PFSK-1 (cell line): ENCODE data around the gene MBD3L2.

Experiments used
- POLR2AphosphoS5 ChIP-seq: IDR thresholded peaks from 2 replicates; pipeline ENCODE4 v1.6.1; 2012; ENCODE audit warnings: low read depth, mild to moderate bottlenecking, control low read depth, low read length, moderate library complexity
- SIN3A ChIP-seq: IDR thresholded peaks from 2 replicates; pipeline ENCODE4 v1.6.1; 2012; ENCODE audit warnings: mild to moderate bottlenecking, low read length, moderate library complexity, borderline replicate concordance; ENCODE audit not compliant: insufficient read depth
- TF ChIP-seq, protein P1 (sequence below), 2 experiments: IDR thresholded peaks; 2 replicates each; pipeline versions ENCODE4 v1.6.1 to v1.8.0; 2011 to 2012; ENCODE audit warnings: low read depth in 2 of 2, low read length in 2 of 2, control low read depth in 1 of 2, inconsistent platforms in 1 of 2, mild to moderate bottlenecking in 1 of 2, moderate library complexity in 1 of 2; ENCODE audit not compliant: insufficient read depth in 1 of 2

- TF ChIP-seq, protein P1, sequence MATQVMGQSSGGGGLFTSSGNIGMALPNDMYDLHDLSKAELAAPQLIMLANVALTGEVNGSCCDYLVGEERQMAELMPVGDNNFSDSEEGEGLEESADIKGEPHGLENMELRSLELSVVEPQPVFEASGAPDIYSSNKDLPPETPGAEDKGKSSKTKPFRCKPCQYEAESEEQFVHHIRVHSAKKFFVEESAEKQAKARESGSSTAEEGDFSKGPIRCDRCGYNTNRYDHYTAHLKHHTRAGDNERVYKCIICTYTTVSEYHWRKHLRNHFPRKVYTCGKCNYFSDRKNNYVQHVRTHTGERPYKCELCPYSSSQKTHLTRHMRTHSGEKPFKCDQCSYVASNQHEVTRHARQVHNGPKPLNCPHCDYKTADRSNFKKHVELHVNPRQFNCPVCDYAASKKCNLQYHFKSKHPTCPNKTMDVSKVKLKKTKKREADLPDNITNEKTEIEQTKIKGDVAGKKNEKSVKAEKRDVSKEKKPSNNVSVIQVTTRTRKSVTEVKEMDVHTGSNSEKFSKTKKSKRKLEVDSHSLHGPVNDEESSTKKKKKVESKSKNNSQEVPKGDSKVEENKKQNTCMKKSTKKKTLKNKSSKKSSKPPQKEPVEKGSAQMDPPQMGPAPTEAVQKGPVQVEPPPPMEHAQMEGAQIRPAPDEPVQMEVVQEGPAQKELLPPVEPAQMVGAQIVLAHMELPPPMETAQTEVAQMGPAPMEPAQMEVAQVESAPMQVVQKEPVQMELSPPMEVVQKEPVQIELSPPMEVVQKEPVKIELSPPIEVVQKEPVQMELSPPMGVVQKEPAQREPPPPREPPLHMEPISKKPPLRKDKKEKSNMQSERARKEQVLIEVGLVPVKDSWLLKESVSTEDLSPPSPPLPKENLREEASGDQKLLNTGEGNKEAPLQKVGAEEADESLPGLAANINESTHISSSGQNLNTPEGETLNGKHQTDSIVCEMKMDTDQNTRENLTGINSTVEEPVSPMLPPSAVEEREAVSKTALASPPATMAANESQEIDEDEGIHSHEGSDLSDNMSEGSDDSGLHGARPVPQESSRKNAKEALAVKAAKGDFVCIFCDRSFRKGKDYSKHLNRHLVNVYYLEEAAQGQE (IDR thresholded peaks at IDR 0.05; ENCODE audit: insufficient read depth in 1 of 2, low read depth in 2 of 2, low read length in 2 of 2): no peak
- TF ChIP-seq POLR2AphosphoS5: no peak
- TF ChIP-seq SIN3A: no peak
Measured at GRCh38 chr19:7067716-7068115, 18.6 kb downstream of the MBD3L2 start.
